Posterior cingulate gyrus (tissue), 11 donors: ENCODE data around the gene PFKFB1.
"Not testable (repeated sequence)": the region's sequence is repeated elsewhere in the genome, so short reads cannot be mapped to it uniquely, and the experiment has no call there.

Experiments
- DNase-seq, 10 donors: peaks; one replicate each; pipeline versions ENCODE4 v3.0.0 to v3.0.0-alpha.2; 2020 to 2021; ENCODE audit warnings: mixed read lengths in 3 of 10
- intact Hi-C: fragments of 100-400 bp; cut with DNase I; formaldehyde crosslinking; loops from one replicate; pipeline ENCODE4 v1.15.1; 2023

PFKFB1 gene

GRCh38 chrX:54994668-54995351, 822 bp upstream of the PFKFB1 start:
- DNase-seq: peak in 1 of 10 donors; percentile 22
- intact Hi-C loops: loop anchor here (10.0 kb wide), 1 partner anchor 1310 kb away; the partner anchor contains the start of gene HUWE1

GRCh38 chrX:54992911-54993622, 921 bp downstream of the PFKFB1 start:
- peak in 1 of 10 donors; percentile 40 for DNase-seq
- intact Hi-C loops: loop anchor here (10.0 kb wide), 1 partner anchor 1308 kb away; the partner anchor contains the start of gene HUWE1

DNA sequence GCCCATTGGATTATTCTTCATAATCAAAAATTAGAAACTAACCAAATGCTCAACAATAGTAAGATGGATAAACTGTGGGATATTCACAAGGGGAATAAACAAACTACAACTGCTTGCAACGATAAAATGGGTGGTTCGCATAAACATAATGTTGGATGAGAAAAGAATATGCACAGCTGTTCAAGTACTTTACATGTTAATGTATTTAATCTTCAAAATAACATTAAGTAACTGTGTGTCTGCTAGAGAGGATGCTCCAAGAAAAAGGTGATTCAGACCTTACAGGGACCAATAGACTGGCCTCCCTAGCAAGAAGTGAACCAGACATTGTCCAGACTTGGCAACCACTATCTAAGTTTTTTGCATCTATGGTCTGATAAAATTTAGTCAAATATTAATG, 2.3 kb downstream of the PFKFB1 start:
- no peak for DNase-seq
- intact Hi-C loops: loop anchor here (10.0 kb wide), 1 partner anchor 1307 kb away; the partner anchor contains the start of gene HUWE1

- DNase-seq, intact Hi-C loops: not testable (repeated sequence)
Measured at GRCh38 chrX:54983306-54983705, 10.7 kb downstream of the PFKFB1 start.

- intact Hi-C loops: no loop called here
- DNase-seq: no peak
Measured at GRCh38 chrX:54980334-54980733, 13.7 kb downstream of the PFKFB1 start.

- DNase-seq: no peak
- intact Hi-C loops: no loop called here
Measured at GRCh38 chrX:54979432-54979831, 14.6 kb downstream of the PFKFB1 start.

DNA sequence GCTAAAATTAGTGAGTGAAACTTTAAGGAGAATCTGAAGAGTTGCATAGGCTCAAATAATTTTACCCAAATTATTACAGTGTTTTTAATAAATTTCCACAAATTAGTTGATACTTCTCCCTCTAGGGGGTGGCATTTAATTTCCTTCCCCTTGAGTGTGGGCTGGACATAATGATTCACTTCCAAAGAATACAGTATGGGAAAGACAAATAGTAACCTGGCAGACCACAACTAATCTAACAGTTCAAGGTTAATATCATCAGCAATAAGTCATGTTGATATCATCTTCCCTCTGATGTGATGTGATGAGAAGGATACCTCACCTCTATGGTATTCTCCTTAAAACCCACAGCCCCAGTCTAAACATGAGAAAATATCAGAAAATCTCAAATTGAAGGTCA, 15.5 kb downstream of the PFKFB1 start:
- intact Hi-C loops: no loop called here
- DNase-seq: no peak

DNA sequence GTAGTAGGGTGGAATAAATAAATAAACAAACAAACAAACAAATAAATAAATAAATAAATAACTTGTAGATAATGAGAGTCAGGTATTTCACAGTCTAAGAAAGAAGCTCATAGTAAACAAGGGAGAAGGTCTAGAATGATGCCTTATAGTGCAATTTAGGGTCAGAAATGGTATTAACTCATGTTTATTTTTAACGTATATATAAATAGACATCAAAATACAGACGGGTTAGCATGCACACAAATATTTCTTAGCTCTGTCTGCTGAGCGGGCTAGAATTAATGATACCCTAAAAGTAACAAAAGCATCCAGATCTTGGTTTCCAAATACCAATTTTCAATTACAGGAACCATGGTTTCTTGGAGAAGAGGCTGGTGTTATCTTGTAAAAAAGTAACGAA, 16.6 kb downstream of the PFKFB1 start:
- no peak for DNase-seq
- intact Hi-C loops: no loop called here

GRCh38 chrX:54964766-54965497, 29.1 kb downstream of the PFKFB1 start:
- intact Hi-C loops: no loop called here
- DNase-seq: no peak

- intact Hi-C loops: no loop called here
- DNase-seq: no peak
Measured at GRCh38 chrX:54961750-54962149, 32.2 kb downstream of the PFKFB1 start.

DNA sequence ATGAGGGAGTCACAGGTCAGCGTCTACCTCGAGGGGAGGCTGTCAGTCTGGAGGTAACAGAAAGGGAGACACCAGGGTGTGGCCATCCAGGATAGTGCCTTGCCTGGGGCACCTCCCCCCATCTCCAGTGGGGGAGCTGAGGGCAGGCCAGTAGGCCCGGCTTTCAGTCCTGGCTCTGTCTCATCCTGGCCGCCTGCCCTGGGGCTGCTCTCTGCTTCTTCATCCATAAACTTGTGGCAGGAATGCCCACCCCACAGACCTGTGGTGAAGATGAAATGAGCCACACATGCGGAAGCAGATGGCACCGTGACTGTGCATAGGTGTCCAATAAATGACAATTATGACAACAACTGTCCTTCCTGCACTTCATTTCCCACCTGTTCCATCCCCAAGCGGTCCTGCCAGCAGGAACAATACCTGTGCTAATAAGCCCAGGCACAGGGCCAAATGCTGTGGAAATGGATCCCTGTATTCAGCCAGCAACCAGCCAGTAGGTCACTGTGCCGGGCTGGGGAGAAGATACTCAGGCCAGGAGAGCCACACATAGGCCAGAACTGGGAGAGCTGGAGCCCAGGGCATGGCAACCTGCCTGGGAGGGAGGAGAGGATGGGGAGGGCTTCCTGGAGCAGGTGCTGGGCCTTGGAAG, 43.1 kb downstream of the PFKFB1 start:
- DNase-seq: peak in 1 of 10 donors; percentile 62
- intact Hi-C loops: no loop called here

DNA sequence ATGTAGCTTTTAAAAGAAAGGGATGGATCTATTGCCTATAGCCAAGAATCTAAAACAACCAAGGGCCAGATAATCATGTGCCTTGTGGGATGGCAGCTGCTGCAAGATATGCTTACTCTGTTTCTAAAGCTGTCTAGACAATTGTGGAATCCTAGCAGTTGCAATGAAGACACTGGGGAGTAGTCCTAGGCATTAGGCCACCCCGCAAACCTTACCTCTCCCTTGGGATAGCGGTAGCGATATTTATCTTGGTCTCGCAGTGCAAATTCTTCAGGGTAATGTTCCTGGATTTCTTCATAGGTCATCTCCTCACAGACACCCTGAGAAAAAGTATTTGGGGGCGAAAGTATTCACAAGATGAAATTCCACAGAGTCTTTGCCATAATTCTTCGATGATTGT, 48.8 kb downstream of the PFKFB1 start:
- no peak for DNase-seq
- intact Hi-C loops: no loop called here

- intact Hi-C loops: no loop called here
- no peak for DNase-seq
Measured at GRCh38 chrX:54944816-54945215, 49.2 kb downstream of the PFKFB1 start.

DNA sequence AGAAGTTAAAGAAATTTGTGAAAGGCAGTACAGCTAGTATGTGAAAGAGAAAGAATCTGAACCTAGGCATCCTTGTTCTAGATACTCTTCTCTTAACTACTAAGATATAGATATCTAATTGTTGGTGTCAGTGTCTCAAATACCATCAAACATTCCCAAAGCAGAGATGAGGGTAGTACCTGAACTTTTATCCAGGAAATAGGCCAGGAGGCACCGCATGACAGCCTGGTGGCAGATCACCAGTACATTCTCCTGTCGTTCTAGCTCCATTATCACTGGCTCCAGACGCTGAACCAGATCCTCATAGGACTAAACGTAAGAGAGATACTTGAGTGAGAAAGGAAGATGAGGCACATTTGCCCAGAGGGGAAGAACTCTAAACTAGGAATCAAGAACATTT, 56.6 kb downstream of the PFKFB1 start:
- intact Hi-C loops: no loop called here

DNA sequence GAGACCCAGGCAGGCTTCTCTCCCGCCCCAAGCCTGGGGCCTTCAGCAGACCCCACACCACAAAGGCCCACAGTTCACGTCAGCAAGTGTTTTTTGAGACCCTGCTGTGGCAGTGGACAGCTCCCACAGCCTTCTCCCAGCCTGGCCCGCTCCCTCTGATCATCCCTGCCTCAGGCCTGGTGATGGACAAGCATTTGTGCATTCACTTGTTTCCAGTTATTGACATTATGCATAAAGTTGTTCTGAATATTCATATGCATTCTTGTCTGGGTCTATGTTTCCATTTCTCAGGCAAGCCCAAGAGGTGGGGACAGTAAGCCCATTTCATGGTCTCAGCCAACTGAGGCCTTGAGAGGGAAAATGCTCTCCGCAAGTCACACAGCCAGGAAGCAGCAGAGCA, 58.7 kb downstream of the PFKFB1 start:
- DNase-seq: no peak
- intact Hi-C loops: no loop called here

More for the DNA sequence above, 56.6 kb downstream of the PFKFB1 start:
- no peak for DNase-seq

- DNase-seq: peak in 1 of 10 donors; percentile 61
- intact Hi-C loops: no loop called here
Measured at GRCh38 chrX:54934890-54935289, 59.1 kb downstream of the PFKFB1 start.

- no peak for DNase-seq
- intact Hi-C loops: no loop called here
Measured at GRCh38 chrX:54934058-54934457, 59.9 kb downstream of the PFKFB1 start.

DNA sequence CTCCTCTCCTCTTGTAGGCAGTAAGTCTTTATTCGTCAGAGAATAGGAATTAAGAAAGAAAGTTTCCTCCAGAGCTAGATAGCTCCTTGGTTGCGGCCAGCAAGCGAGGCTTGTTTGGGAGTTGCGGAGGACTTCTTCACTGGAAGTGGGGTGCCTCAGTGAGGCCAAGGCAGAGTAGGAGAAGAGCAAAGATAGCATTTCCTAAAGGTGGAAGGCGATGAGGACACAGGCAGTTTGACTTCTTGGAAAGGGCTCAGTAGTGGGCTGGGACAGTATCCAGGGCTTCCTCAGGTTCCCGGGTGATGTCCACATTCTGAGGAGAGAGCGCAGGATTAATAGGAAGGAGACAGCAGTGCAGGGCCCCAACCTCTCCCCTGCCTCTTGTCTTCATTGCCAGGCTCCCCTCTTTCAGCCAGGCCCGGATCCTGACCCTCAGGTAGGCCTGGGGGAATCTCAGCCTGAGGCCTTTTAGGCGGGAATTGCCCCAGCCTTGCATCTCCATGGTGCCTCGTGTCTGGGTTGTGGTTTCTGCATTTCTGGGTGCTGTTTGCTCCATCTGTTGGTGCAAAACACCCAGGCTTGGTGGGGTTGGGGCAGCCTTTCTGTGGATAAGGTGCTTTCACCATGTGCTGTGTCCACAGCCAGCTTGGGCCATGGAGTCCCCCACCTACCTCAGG, 60.7 kb downstream of the PFKFB1 start:
- intact Hi-C loops: no loop called here
- peak in 1 of 10 donors; percentile 71 for DNase-seq

DNA sequence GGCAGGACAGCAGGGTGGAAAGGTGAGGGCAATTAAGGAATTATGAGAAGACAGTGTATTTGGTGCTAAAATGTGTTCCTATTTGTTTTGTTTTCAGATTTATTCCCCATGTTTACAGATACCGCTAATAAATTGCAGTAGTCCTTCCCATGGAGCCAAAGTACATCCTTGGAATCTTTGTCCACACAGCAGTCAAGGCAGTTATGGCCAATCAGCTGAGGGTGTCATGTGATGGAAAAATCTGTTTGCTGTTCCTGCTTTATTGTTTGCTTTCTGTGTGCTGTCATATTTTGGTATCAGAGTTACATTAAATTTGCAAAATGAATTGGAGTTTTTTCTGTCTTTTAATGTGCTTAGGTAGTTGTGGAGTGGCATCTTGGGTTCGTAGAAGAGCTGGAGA, 62.9 kb downstream of the PFKFB1 start:
- no peak for DNase-seq
- intact Hi-C loops: no loop called here
